Measurements from ENCODE around the gene NDUFV1.

DNA sequence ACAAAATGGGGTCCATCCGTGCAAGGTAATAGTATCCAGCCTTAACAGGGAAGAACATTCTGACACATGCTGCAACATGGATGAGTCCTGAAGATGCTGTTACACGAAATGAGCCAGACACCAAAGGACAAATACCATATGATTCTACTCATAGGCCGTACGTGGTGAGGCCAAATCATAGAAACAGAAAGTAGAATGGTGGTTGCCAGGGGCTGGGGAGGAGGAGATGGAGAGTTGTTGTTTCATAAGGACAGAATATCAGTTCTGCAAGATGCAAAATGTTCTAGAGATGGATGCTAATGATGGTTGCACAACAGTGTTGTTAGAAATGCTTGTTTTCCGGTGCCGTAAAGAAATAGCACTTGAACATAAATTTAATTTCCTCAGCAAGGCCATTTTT, 30.2 kb downstream of the NDUFV1 start:
- TF ChIP-seq, protein P1, sequence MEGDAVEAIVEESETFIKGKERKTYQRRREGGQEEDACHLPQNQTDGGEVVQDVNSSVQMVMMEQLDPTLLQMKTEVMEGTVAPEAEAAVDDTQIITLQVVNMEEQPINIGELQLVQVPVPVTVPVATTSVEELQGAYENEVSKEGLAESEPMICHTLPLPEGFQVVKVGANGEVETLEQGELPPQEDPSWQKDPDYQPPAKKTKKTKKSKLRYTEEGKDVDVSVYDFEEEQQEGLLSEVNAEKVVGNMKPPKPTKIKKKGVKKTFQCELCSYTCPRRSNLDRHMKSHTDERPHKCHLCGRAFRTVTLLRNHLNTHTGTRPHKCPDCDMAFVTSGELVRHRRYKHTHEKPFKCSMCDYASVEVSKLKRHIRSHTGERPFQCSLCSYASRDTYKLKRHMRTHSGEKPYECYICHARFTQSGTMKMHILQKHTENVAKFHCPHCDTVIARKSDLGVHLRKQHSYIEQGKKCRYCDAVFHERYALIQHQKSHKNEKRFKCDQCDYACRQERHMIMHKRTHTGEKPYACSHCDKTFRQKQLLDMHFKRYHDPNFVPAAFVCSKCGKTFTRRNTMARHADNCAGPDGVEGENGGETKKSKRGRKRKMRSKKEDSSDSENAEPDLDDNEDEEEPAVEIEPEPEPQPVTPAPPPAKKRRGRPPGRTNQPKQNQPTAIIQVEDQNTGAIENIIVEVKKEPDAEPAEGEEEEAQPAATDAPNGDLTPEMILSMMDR (IDR thresholded peaks at IDR 0.05) = no peak
- TF ChIP-seq EP300 (IDR thresholded peaks at IDR 0.05) (no peak), POLR2A (IDR thresholded peaks at IDR 0.05) (no peak)
